A673 (cell line): ENCODE measurements around the gene PLXDC2. TPM values are rescaled to one million over a fixed set of nuclear protein-coding genes. Genes with fewer than 3 reads are reported as not detected.

Experiments used
- BruUV-seq: library from RNA; stranded (reverse); fragments of 400-500 nt; replicated peaks from 2 replicates; lab custom pipeline; 2021; lab: Mats Ljungman, UMichigan
- CTCF ChIA-PET: fragments of 300-600 bp; sonication (Branson Sonifier 250); formaldehyde crosslinking; loops from one replicate; lab custom pipeline; 2022; ENCODE audit warnings: antibody characterized with exemption; lab: Charles Lee
- POLR2A ChIA-PET: fragments of 300-600 bp; sonication (Branson Sonifier 250); formaldehyde crosslinking; loops from one replicate; lab custom pipeline; 2022; ENCODE audit warnings: antibody characterized with exemption; ENCODE audit not compliant: low non-redundant PET; lab: Charles Lee
- DNase-seq: peaks from one replicate; pipeline ENCODE4 v3.0.0-alpha.2; 2015; ENCODE audit warnings: low spot score
- H3K27ac ChIP-seq: fragments of 200-600 bp; sonication (generic); 2 replicates; pipeline ENCODE4 v1.5.1; 2016; ENCODE audit warnings: mixed run types, low read depth, mild to moderate bottlenecking, mixed read lengths, antibody characterized with exemption, low read length; ENCODE audit not compliant: poor library complexity, severe bottlenecking
- H3K27me3 ChIP-seq: fragments of 200-600 bp; sonication (generic); replicated peaks from 2 replicates; pipeline ENCODE4 v1.6.1; 2017; ENCODE audit warnings: mixed run types, low read depth, mild to moderate bottlenecking, mixed read lengths, antibody characterized with exemption, low read length; ENCODE audit not compliant: insufficient read depth, poor library complexity
- H3K36me3 ChIP-seq: fragments of 200-600 bp; sonication (generic); 2 replicates; pipeline ENCODE4 v1.6.1; 2016; ENCODE audit warnings: mixed run types, mild to moderate bottlenecking, mixed read lengths, antibody characterized with exemption, low read length; ENCODE audit not compliant: insufficient read depth, poor library complexity, severe bottlenecking
- H3K4me1 ChIP-seq: fragments of 200-600 bp; sonication (generic); 2 replicates; pipeline ENCODE4 v1.6.1; 2017; ENCODE audit warnings: mixed run types, mild to moderate bottlenecking, mixed read lengths, antibody characterized with exemption, low read length; ENCODE audit not compliant: insufficient read depth, poor library complexity, severe bottlenecking
- H3K4me3 ChIP-seq: fragments of 200-600 bp; sonication (generic); 2 replicates; pipeline ENCODE4 v1.5.1; 2016; ENCODE audit warnings: low read depth, mixed run types, mild to moderate bottlenecking, mixed read lengths, low read length; ENCODE audit not compliant: poor library complexity, severe bottlenecking
- H3K9me3 ChIP-seq: fragments of 200-600 bp; sonication (generic); 2 replicates; pipeline ENCODE4 v1.6.1; 2016; ENCODE audit warnings: mixed run types, low read depth, mild to moderate bottlenecking, mixed read lengths, antibody characterized with exemption, low read length; ENCODE audit not compliant: poor library complexity, severe bottlenecking
- CTCF ChIP-seq: fragments of 300-800, 200-600 bp; sonication (generic); conservative IDR thresholded peaks from 2 replicates; pipeline ENCODE4 v1.5.1; 2017; ENCODE audit warnings: low read depth, mild to moderate bottlenecking, antibody characterized with exemption, low read length, moderate library complexity, mixed read lengths
- EZH2 ChIP-seq: fragments of 200-600 bp; sonication (generic); IDR thresholded peaks from 2 replicates; pipeline ENCODE4 v1.6.1; 2017; ENCODE audit warnings: borderline replicate concordance, low read depth, mild to moderate bottlenecking, mixed read lengths, antibody characterized with exemption, low read length; ENCODE audit not compliant: poor library complexity, severe bottlenecking
- intact Hi-C: fragments of 100-400 bp; cut with micrococcal nuclease; formaldehyde crosslinking; loops from one replicate; pipeline ENCODE4 v1.10.0; 2022; ENCODE audit not compliant: unreplicated experiment
- total RNA-seq: library from RNA; stranded (reverse); gene quantifications from 2 replicates; pipeline ENCODE4 v1.2.3, GENCODE V29; 2021

PLXDC2 gene
- total RNA-seq, 1 experiment from 2014 or later: 74.8 TPM

- peaks cover 24% of the 10 kb centered on the region for H3K4me1 ChIP-seq
- ChIA-PET POLR2A (interaction anchor here (0.7 kb wide), 1 partner anchor 35 kb away, joined by 3 read pairs; no protein-coding TSS in a partner anchor), CTCF (interaction anchor here (1.1 kb wide), 1 partner anchor 187 kb away, joined by 3 read pairs; no protein-coding TSS in a partner anchor)
- TF ChIP-seq EZH2 (no peak), CTCF (no peak)
- DNase-seq: no peak
- peak overlapping the region; percentile 10 for H3K27ac ChIP-seq
- H3K27me3 ChIP-seq: no peaks in the 10 kb centered on the region
- peaks cover 6% of the 10 kb centered on the region for H3K36me3 ChIP-seq
- no TSS peak for BruUV-seq
- H3K4me3 ChIP-seq: no peak overlapping the region
- H3K9me3 ChIP-seq: no peaks in the 10 kb centered on the region
- intact Hi-C loops: no loop called here
These were observed 190.1 kb downstream of the PLXDC2 start for GRCh38 chr10:20006169-20006870.

DNA sequence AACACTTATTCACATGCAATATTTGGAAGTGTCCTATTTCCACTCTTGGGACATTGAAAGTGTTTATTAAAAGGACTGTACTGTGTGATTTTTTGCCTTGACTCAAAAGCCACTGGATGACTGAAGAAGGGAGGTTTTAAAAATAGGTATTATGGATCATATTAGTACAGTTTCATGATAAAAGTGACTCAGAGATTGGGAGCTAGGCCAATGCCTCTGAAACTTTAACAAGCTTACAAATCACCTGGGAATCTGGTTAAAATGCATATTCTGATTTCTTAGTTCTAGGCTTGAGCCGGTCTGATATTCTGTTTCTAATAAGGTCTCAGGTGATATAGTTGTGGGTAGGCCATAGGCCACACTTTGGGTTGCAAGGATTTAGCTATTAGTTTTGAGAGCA is 191.2 kb downstream of the PLXDC2 start:
- H3K4me1 ChIP-seq: peaks cover 33% of the 10 kb centered on the region
- POLR2A ChIA-PET: no interaction called here
- H3K9me3 ChIP-seq: no peaks in the 10 kb centered on the region
- peaks cover 4% of the 10 kb centered on the region for H3K36me3 ChIP-seq
- CTCF ChIA-PET: interaction anchor here (1.1 kb wide), 1 partner anchor 188 kb away, joined by 3 read pairs; no protein-coding TSS in a partner anchor
- intact Hi-C loops: no loop called here
- TF ChIP-seq EZH2: no peak
- no peak for TF ChIP-seq CTCF
- H3K27me3 ChIP-seq: no peaks in the 10 kb centered on the region
- H3K4me3 ChIP-seq: no peak overlapping the region
- no TSS peak for BruUV-seq
- no peak overlapping the region for H3K27ac ChIP-seq
- DNase-seq: no peak

DNA sequence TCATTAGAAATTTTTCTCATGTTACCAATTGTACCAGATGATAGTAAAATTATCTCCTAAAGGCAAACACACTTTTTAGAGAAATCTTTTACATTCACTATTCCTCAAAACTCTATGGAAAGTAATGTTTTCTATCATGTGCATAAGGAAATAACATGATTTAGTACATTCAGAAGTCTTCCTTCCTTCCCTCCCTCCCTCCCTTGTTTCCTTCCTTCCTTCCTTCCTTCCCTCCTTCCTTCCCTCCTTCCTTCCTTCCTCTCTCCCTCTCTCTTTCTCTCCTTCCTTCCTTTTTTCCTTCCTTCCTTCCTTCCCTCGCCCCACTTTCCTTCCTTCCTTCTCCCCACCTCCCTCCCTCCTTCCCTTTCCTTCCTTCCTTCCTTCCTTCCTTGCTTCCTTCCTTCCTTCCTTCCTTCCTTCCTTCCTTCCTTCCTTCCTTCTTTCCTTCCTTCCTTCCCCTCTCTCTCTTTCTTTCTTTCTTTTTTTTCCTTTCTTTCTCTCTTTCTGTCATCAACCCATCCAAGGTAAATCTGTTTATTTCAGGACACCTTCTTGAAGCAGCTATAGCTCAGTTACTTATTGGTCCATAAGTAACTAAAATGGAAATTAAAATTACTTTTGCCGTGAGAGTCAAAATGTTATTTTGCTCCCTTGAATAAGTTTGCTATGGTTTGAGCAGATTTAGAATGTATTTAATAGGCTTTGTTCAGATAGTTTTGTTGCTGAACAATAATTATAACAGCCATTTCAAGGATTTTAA is 197.9 kb downstream of the PLXDC2 start:
- POLR2A ChIA-PET: interaction anchor here (0.6 kb wide), 1 partner anchor 146 kb away, joined by 8 read pairs; no protein-coding TSS in a partner anchor
- H3K4me3 ChIP-seq: no peak overlapping the region
- no peaks in the 10 kb centered on the region for H3K27me3 ChIP-seq
- intact Hi-C loops: loop anchor here (2.0 to 10.0 kb wide), 3 partner anchors 133 to 1099 kb away; partner anchors contain the start of gene PLXDC2
- peaks cover 48% of the 10 kb centered on the region for H3K4me1 ChIP-seq
- DNase-seq: peak; percentile 76
- peak overlapping the region; percentile 91 for H3K27ac ChIP-seq
- TF ChIP-seq CTCF (no peak), EZH2 (no peak)
- H3K36me3 ChIP-seq: peaks cover 3% of the 10 kb centered on the region
- BruUV-seq: no TSS peak
- CTCF ChIA-PET: no interaction called here
- no peaks in the 10 kb centered on the region for H3K9me3 ChIP-seq
